BLaER1 treated with 17β-estradiol and CSF1 and Interleukin-3, amounts not matched to agents 10 nM and 100 nM (cell line): ENCODE results near the gene PRDM16.

Source experiments
- H3K27ac ChIP-seq, 11 experiments: shearing (Covaris generic); formaldehyde crosslinking; 2 replicates each; pipeline ENCODE4 v1.8.1; 2022
- H3K27me3 ChIP-seq, 11 experiments: shearing (Covaris generic); formaldehyde crosslinking; 2 replicates each; pipeline ENCODE4 v1.8.1; 2022
- H3K36me3 ChIP-seq, 11 experiments: shearing (Covaris generic); formaldehyde crosslinking; 2 replicates each; pipeline ENCODE4 v1.8.1; 2022
- H3K4me1 ChIP-seq, 10 experiments: shearing (Covaris generic); formaldehyde crosslinking; 2 replicates each; pipeline ENCODE4 v1.8.1; 2022
- H3K4me2 ChIP-seq, 11 experiments: shearing (Covaris generic); formaldehyde crosslinking; 2 replicates each; pipeline ENCODE4 v1.8.1; 2022
- H3K4me3 ChIP-seq, 10 experiments: shearing (Covaris generic); formaldehyde crosslinking; 2 replicates each; pipeline ENCODE4 v1.8.1; 2022
- H3K9ac ChIP-seq, 11 experiments: shearing (Covaris generic); formaldehyde crosslinking; 2 replicates each; pipeline ENCODE4 v1.8.1; 2022
- H3K9me3 ChIP-seq, 11 experiments: shearing (Covaris generic); formaldehyde crosslinking; replicated peaks in 1 of 11; 2 replicates each; pipeline ENCODE4 v1.8.1; 2022
- H4K20me1 ChIP-seq, 11 experiments: shearing (Covaris generic); formaldehyde crosslinking; 2 replicates each; pipeline ENCODE4 v1.8.1; 2022
- Cebpa-rat ChIP-seq, 11 experiments: shearing (Covaris generic); IDR thresholded peaks; 2 replicates each; pipeline ENCODE4 v1.8.1; 2022

The PRDM16 gene

DNA sequence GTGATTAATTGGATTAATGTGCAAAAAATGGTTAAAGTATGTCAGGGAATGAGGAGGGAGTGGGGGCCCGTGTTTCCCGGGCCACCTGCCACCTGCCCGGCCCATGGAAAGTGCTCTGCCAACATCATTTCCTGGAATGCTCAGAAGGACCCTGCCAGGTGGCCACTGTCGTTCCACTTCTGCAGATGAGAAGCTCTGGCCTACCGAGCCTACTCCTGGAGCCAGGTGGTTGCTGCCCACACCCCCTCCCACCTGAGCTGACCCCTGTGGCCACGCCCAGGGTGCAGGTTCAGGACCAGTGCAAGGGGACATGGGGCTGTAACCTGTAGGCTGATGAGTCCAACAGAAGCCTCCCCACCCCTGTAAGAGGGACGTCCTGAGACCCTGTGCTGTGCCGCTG is 99.7 kb downstream of the PRDM16 start:
- Histone ChIP-seq H3K9ac (no peak overlapping the region), H4K20me1 (no peaks in the 10 kb centered on the region; a peak in 1 of 22 replicates), H3K4me1 (peaks cover 52 to 69% (median 60%) of the 10 kb centered on the region in 10 experiments), H3K36me3 (no peaks in the 10 kb centered on the region), H3K9me3 (no peaks in the 10 kb centered on the region), H3K27me3 (peaks cover 0 to 25% (median 0%) of the 10 kb centered on the region in 11 experiments; a peak in 5 of 22 replicates), H3K4me3 (no peak overlapping the region), H3K4me2 (peak overlapping the region; percentile 92 to 99 (median 98)), H3K27ac (no peak overlapping the region)
- TF ChIP-seq Cebpa-rat (IDR thresholded peaks at IDR 0.05): no peak

DNA sequence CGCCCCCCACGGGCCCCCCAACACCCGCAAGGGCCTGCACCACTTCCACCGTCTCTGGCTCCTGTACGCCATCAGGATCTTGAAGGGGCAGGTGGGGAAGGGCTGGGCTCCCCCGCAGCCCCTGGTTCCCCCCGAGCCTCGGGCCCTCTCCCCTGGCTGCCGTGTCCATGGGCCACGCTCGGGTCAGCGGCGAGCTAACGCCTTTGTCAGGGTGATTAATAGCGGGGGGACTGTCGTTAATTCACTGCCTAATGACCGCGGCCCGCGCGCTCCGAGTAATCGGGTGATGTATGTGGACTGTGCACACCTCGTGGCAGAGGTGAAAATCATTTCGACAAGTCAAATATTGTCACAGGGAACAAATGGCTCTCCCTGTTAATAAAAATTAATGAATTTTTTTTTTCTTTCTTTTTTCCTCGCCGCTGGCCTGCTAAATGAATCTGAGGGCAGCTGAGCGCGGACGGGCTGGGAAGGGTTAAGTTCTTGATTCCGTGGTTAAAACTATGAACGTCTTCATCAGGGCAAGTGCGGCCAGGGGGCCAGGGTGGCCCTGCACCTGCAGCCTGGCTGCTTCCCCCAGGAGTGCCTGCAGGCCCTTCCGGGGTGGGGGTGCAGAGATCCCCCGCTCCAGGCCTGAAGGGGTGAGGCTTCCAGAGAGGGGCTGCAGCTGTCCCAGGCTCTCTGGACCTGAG is 100.8 kb downstream of the PRDM16 start:
- Histone ChIP-seq H3K4me1 (peaks cover 64 to 71% (median 70%) of the 10 kb centered on the region in 10 experiments), H3K9me3 (no peaks in the 10 kb centered on the region), H3K27ac (peak overlapping the region; percentile 57 to 95 (median 88); a peak in 19 of 22 replicates), H4K20me1 (peaks cover 0 to 2% (median 0%) of the 10 kb centered on the region in 11 experiments; a peak in 1 of 22 replicates), H3K27me3 (peaks cover 0 to 35% (median 0%) of the 10 kb centered on the region in 11 experiments; a peak in 6 of 22 replicates), H3K4me2 (peak overlapping the region; percentile 92 to 99 (median 98)), H3K36me3 (no peaks in the 10 kb centered on the region), H3K9ac (peak overlapping the region; percentile 67 to 87 (median 81); a peak in 21 of 22 replicates), H3K4me3 (peak overlapping the region; percentile 37 to 65 (median 54); a peak in 13 of 20 replicates)
- TF ChIP-seq Cebpa-rat (IDR thresholded peaks at IDR 0.05): no peak

DNA sequence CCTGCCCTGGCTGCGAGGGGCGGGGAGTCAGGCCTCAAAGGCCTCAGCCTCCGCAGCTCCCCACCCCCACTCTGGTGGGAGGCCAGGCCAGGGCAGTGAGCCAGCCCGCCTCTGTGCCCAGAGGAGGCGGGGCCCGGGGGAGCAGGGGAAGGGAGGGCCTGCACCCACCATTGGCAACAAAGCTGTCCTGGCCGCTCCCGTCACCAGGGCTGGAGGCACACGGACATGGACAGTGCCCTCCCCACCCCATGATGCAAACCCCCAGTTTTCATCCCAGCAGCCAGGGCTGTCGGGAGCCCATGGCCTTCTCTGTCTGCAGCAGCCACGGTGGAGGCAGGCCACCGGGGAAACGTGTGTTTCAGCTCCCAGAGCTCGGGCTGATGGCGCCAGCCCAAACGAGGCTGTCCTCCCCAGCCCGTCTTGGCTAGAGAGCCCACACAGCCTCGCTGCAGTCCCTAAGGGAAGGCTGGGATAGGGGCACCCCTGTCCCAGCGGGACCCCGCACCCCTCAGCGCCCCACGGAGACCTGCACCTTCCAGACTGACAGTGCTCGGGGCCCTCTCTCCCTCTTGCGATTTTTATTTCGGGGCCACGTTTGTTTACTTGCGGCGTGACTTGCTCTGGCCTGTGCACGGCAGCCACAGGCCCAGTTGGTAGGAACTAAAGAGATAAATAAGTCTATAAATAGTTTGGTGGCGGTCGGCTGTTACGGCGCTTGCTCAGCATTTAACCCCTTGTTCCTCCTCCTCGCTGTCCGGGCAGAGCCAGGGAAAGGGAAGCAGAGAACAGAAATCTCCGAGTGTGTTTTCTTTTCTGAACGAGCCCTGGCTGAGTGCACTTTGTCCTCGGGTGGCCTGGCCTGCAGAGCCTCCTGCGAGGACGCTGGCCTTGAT is 101.8 kb downstream of the PRDM16 start:
- no peaks in the 10 kb centered on the region; a peak in 1 of 22 replicates for H3K9me3 ChIP-seq
- H3K36me3 ChIP-seq: no peaks in the 10 kb centered on the region
- H3K27me3 ChIP-seq: peaks cover 0 to 44% (median 0%) of the 10 kb centered on the region in 11 experiments; a peak in 7 of 22 replicates
- H4K20me1 ChIP-seq: peaks cover 0 to 5% (median 0%) of the 10 kb centered on the region in 11 experiments; a peak in 1 of 22 replicates
- TF ChIP-seq Cebpa-rat (IDR thresholded peaks at IDR 0.05): no peak
- peak overlapping the region; percentile 57 to 95 (median 88) for H3K27ac ChIP-seq
- H3K4me1 ChIP-seq: peaks cover 69 to 76% (median 71%) of the 10 kb centered on the region in 10 experiments
- peak overlapping the region; percentile 92 to 99 (median 98) for H3K4me2 ChIP-seq
- peak overlapping the region; percentile 67 to 87 (median 81); a peak in 21 of 22 replicates for H3K9ac ChIP-seq
- peak overlapping the region; percentile 37 to 65 (median 54); a peak in 19 of 20 replicates for H3K4me3 ChIP-seq

DNA sequence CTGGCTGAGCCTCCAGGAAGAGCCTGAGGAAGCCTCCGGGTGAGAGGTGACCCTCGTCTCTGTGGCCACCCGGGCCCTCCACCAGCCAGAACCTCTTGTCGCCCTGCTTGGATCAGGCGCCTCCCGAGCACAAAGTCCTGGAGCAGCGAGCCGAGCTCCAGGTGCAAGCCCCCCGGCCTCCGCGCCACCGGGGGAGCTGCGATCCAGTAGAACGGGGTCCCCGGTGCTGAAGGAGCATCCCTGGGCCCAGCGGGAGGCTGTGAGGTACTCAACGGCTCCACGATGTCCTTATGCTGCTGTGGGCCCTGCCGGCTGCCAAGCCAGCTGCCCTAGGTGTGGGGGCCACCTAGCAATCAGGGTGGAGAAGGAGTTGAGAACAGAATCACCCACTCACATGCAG is 102.8 kb downstream of the PRDM16 start:
- Histone ChIP-seq H3K36me3 (no peaks in the 10 kb centered on the region), H4K20me1 (0 out of 22 replicates have a peak, but pooled peaks cover 0 to 5% (median 0%) of the 10 kb centered on the region in 11 experiments), H3K9ac (peak overlapping the region; percentile 67 to 87 (median 81); a peak in 18 of 22 replicates), H3K4me1 (peaks cover 69 to 73% (median 71%) of the 10 kb centered on the region in 10 experiments), H3K4me2 (peak overlapping the region; percentile 92 to 99 (median 98)), H3K4me3 (peak overlapping the region in 8 of 10 experiments; percentile 43 to 65 (median 56); a peak in 14 of 20 replicates), H3K27me3 (peaks cover 0 to 44% (median 0%) of the 10 kb centered on the region in 11 experiments; a peak in 7 of 22 replicates), H3K9me3 (no peaks in the 10 kb centered on the region; a peak in 1 of 22 replicates), H3K27ac (peak overlapping the region; percentile 57 to 95 (median 88); a peak in 19 of 22 replicates)
- TF ChIP-seq Cebpa-rat (IDR thresholded peaks at IDR 0.05): no peak

DNA sequence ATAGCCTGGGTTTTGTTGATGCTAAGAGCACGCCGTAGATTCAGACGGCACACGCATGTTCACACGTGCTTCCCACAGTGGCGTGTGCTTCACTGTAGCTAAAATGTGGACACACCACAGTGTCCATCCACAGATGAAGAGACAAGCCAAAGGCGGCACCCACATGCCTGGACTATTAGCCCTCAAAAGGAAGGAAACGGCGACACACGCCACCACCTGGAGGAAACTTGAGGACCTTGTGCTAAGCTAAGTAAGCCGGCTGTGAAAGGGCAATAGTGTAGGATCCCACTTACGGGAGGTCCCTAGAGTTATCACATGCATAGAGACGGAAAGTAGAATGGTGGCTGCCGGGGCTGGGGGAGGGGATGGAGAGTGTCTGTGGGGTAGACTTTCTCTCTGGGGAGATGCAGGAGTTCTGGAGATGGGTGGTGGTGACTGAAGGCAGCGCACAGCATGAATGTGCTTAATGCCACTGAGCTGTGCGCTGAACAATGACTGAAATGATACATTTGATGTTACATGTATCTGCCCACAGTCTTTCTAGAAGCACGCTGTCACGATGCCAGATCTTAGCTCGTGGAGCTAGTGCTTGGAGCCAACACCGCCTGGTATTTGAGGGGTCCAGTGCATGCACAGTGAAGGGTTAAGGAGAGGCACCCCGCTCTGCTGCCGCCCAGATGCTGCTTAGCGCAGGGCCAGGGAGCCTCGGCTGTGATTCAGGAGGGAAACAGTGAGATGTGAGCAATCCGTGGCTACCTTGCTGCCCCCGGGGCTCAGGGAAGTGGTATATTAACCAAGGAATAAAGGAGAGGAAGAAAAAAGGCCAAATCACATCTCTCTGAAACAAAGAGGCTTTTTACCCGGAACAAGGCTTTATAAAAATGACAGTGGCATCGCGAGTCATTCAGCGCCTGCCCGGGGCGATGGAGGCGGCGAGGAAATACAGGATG is 103.7 kb downstream of the PRDM16 start:
- Histone ChIP-seq H3K4me2 (peak overlapping the region; percentile 92 to 99 (median 98)), H3K36me3 (no peaks in the 10 kb centered on the region), H3K4me3 (no peak overlapping the region), H3K9ac (peak overlapping the region in 1 of 11 experiments; percentile 80; a peak in 1 of 22 replicates), H3K27ac (peak overlapping the region in 2 of 11 experiments; percentile 85 to 88; a peak in 2 of 22 replicates), H3K27me3 (peaks cover 0 to 44% (median 0%) of the 10 kb centered on the region in 11 experiments; a peak in 7 of 22 replicates), H4K20me1 (0 out of 22 replicates have a peak, but pooled peaks cover 0 to 5% (median 0%) of the 10 kb centered on the region in 11 experiments), H3K4me1 (peaks cover 69 to 73% (median 71%) of the 10 kb centered on the region in 10 experiments), H3K9me3 (no peaks in the 10 kb centered on the region; a peak in 1 of 22 replicates)
- no peak for TF ChIP-seq Cebpa-rat (IDR thresholded peaks at IDR 0.05)

DNA sequence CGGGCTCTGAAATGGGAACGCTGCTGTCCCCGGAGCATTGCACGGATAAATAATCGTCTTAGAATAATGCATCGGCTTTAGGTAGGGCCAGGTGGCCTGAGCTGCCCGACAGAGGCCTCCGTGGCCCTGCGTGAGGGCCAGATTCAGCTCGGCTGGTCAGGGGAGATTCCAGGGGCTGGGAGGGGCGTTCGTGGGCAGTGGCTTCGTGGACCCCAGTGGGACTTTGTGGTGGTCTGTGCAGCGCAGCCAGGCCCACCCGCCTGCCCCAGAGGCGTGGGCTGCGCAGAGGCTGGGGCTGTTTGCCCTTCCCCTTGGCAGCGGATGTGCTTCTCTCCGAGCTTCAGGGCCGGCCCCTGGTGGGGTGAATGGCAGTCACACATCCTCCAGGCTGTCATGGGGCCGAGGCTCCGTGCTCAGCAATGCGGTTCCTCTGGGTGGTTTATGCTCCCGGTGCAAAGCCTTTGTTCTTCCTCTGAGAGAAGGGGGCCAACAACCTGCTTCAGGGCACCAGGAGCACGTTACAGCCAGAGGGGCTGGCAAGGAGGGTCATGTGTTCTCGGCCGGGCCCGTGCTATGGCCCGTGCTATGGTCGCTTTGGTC is 104.5 kb downstream of the PRDM16 start:
- Histone ChIP-seq H3K4me1 (peaks cover 69 to 73% (median 70%) of the 10 kb centered on the region in 10 experiments), H3K4me3 (no peak overlapping the region), H4K20me1 (peaks cover 0 to 8% (median 0%) of the 10 kb centered on the region in 11 experiments; a peak in 2 of 22 replicates), H3K27me3 (peaks cover 0 to 44% (median 0%) of the 10 kb centered on the region in 11 experiments; a peak in 7 of 22 replicates), H3K4me2 (peak overlapping the region; percentile 92 to 99 (median 98)), H3K27ac (peak overlapping the region in 1 of 11 experiments; percentile 16; a peak in 4 of 22 replicates), H3K36me3 (no peaks in the 10 kb centered on the region), H3K9me3 (no peaks in the 10 kb centered on the region; a peak in 1 of 22 replicates), H3K9ac (peak overlapping the region in 1 of 11 experiments; percentile 33; a peak in 1 of 22 replicates)
- no peak for TF ChIP-seq Cebpa-rat (IDR thresholded peaks at IDR 0.05)

DNA sequence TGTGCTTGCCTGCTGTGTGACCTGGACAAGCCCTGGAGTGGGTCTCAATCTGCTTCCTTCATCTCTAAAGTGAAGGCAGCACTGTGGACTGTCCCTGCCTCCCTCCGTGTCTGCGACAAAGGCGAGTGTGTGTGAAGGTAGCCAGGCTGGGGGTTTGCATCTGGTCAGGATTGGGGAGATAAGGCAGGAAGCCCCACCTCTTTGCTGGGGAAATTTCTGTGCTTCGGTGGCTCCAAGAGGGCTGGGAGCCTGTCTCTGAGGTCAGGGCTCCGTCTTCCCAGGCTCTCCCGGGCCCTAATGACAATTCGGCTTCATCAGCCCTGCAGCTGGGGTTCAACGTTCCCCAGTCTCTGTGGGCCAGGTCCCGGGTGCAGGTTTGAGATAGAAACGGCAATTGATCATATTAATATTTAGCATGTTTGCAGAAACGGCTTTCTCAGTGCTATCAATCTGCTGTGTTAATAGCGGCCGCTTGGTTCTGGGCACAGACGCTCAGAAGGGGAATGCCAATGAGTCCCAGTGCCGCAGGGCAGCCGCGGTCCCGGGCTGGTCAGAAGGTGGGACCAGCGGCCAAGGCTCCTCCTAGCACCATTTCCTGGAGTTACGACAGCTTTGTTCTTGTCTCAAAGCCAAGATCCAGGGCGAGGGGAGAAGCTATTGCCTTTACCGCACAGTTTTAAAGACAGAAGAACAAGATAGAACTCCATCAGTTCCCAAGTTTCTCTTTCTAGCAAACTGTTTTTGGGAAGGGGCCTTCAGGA is 105.7 kb downstream of the PRDM16 start:
- peaks cover 0 to 9% (median 0%) of the 10 kb centered on the region in 11 experiments; a peak in 2 of 22 replicates for H4K20me1 ChIP-seq
- H3K4me3 ChIP-seq: no peak overlapping the region
- peaks cover 0 to 44% (median 0%) of the 10 kb centered on the region in 11 experiments; a peak in 7 of 22 replicates for H3K27me3 ChIP-seq
- no peak overlapping the region for H3K27ac ChIP-seq
- no peak for TF ChIP-seq Cebpa-rat (IDR thresholded peaks at IDR 0.05)
- H3K9ac ChIP-seq: peak overlapping the region in 1 of 11 experiments; percentile 11; a peak in 1 of 22 replicates
- peak overlapping the region; percentile 38 to 99 (median 98) for H3K4me2 ChIP-seq
- no peaks in the 10 kb centered on the region for H3K36me3 ChIP-seq
- no peaks in the 10 kb centered on the region; a peak in 1 of 22 replicates for H3K9me3 ChIP-seq
- peaks cover 57 to 64% (median 58%) of the 10 kb centered on the region in 10 experiments for H3K4me1 ChIP-seq
